ENCODE measurements around the gene PRR36. TPM values are rescaled to one million over a fixed set of nuclear protein-coding genes. Genes with fewer than 3 reads are reported as not detected.

PRR36 gene
- total and polyA plus RNA-seq, 10 of the 15 experiments (the other 5 are each of a cell fraction or from before 2014, with no cell fraction given): 0.04 TPM; not detected in 9

DNA sequence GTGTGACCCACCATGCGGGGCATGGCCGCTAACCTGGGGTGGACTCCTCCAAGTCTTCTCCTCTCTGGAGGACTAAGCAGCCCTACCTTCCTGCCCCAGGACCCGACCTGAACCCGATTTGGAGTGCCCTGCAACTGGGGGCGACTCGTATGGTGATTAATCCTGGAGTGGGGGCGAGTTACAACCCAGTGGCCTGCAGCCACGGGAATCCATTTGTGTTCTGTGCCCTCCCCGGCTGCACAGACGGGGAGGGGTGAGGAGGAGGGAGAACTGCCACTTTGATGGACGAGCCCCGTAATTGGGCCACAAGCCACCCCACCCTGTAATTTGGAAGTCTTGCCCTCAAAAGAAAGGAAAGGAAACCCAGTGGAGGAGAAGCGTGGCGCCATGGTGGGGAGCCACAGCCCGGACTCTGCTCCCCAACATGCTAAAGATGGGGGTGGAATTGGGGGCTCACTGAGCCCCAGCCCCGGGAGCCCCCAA lies 18.0 kb downstream of the PRR36 start (continued):
- TF ChIP-seq, protein P1, sequence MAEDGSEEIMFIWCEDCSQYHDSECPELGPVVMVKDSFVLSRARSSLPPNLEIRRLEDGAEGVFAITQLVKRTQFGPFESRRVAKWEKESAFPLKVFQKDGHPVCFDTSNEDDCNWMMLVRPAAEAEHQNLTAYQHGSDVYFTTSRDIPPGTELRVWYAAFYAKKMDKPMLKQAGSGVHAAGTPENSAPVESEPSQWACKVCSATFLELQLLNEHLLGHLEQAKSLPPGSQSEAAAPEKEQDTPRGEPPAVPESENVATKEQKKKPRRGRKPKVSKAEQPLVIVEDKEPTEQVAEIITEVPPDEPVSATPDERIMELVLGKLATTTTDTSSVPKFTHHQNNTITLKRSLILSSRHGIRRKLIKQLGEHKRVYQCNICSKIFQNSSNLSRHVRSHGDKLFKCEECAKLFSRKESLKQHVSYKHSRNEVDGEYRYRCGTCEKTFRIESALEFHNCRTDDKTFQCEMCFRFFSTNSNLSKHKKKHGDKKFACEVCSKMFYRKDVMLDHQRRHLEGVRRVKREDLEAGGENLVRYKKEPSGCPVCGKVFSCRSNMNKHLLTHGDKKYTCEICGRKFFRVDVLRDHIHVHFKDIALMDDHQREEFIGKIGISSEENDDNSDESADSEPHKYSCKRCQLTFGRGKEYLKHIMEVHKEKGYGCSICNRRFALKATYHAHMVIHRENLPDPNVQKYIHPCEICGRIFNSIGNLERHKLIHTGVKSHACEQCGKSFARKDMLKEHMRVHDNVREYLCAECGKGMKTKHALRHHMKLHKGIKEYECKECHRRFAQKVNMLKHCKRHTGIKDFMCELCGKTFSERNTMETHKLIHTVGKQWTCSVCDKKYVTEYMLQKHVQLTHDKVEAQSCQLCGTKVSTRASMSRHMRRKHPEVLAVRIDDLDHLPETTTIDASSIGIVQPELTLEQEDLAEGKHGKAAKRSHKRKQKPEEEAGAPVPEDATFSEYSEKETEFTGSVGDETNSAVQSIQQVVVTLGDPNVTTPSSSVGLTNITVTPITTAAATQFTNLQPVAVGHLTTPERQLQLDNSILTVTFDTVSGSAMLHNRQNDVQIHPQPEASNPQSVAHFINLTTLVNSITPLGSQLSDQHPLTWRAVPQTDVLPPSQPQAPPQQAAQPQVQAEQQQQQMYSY (CRISPR knock-in tag; IDR thresholded peaks at IDR 0.05): no peak
- no peak for TF ChIP-seq PAX8 (IDR thresholded peaks at IDR 0.05)

DNA sequence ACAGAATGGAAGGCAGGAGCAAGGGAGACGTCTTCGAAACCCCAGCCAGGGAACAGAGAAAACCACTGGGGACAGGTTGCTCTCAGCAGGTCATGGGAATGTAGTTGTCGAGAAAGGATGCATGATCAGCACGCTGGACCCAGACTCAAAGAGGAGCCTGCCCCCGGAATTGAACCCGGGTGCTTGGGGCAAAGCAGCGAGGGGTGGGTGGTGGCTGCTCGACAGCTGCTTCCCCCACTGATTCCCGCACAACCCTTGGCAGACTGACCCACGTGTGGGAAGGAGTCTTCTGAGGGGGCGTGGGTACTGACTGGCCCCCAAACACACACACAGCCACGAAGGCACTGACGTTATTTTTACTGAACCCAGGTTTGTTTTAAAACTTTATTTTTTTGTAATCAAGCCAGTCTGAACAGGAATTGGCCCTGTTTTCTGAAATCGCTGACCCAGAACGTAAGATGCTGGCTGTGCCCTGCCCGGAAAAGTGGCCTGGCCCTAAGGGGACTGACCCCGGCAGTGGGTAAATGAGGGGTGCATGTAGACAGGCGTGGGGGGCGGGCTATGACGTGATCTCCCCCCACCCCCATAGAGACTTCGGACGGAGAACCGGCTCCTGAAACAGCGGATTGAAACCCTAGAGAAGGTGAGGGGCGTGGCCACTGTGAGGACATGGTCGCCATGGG lies 18.6 kb downstream of the PRR36 start:
- in situ Hi-C loops (cut with MboI) (no loop called here), intact Hi-C loops (cut with micrococcal nuclease; ENCODE audit: unreplicated experiment) (no loop called here)
- DNase-seq (ENCODE audit: low read depth, low spot score): no peak
- Histone ChIP-seq H3K27me3 (replicated peaks in 1 of 2; ENCODE audit: control insufficient read depth in 2 of 2, insufficient read depth in 2 of 2, low read length in 1 of 2) (no peaks in the 10 kb centered on the region), H3K79me2 (ENCODE audit: control insufficient read depth, insufficient read depth, low read length) (no peaks in the 10 kb centered on the region), H3K9ac (ENCODE audit: control insufficient read depth, insufficient read depth, low read length) (no peak overlapping the region), H3K9me3 (replicated peaks; ENCODE audit: control insufficient read depth, insufficient read depth, low read length) (no peaks in the 10 kb centered on the region), H2AFZ (ENCODE audit: control insufficient read depth, low read depth, low read length) (no peak overlapping the region), H3K27ac (ENCODE audit: control insufficient read depth, insufficient read depth) (no peak overlapping the region), H3K4me3 (no peak overlapping the region), H3K4me2 (ENCODE audit: control insufficient read depth, insufficient read depth) (no peak overlapping the region), H4K20me1 (ENCODE audit: control insufficient read depth, insufficient read depth) (no peaks in the 10 kb centered on the region), H3K4me1 (ENCODE audit: control insufficient read depth, insufficient read depth, low read length) (no peaks in the 10 kb centered on the region; the same call in 1 of the 2 replicates), H3K36me3 (ENCODE audit: control insufficient read depth in 2 of 2, insufficient read depth in 2 of 2, low read length in 1 of 2) (no peaks in the 10 kb centered on the region)
- no peak for ATAC-seq
- ChIA-PET POLR2A (no interaction called here), SMC1A (ENCODE audit: uncharacterized antibody, unreplicated experiment) (no interaction called here), RAD21 (ENCODE audit: unreplicated experiment) (no interaction called here), CTCF (interaction anchor here (2.5 kb wide), 1 partner anchor 13 kb away, joined by 12 read pairs; no protein-coding TSS in a partner anchor)
- FAIRE-seq: no peak
- TF ChIP-seq NRF1 (conservative IDR thresholded peaks at IDR 0.05; ENCODE audit: low read depth, low read length) (no peak), SRF (IDR thresholded peaks at IDR 0.05; ENCODE audit: low read depth in 2 of 2, low read length in 2 of 2) (no peak), ZBED1 (IDR thresholded peaks at IDR 0.05; ENCODE audit: borderline replicate concordance) (no peak)
- TF ChIP-seq, protein P2, sequence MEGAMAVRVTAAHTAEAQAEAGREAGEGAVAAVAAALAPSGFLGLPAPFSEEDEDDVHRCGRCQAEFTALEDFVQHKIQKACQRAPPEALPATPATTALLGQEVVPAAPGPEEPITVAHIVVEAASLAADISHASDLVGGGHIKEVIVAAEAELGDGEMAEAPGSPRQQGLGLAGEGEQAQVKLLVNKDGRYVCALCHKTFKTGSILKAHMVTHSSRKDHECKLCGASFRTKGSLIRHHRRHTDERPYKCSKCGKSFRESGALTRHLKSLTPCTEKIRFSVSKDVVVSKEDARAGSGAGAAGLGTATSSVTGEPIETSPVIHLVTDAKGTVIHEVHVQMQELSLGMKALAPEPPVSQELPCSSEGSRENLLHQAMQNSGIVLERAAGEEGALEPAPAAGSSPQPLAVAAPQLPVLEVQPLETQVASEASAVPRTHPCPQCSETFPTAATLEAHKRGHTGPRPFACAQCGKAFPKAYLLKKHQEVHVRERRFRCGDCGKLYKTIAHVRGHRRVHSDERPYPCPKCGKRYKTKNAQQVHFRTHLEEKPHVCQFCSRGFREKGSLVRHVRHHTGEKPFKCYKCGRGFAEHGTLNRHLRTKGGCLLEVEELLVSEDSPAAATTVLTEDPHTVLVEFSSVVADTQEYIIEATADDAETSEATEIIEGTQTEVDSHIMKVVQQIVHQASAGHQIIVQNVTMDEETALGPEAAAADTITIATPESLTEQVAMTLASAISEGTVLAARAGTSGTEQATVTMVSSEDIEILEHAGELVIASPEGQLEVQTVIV (IDR thresholded peaks at IDR 0.05; ENCODE audit: borderline replicate concordance, partially characterized antibody): no peak
- TF ChIP-seq, protein P3, sequence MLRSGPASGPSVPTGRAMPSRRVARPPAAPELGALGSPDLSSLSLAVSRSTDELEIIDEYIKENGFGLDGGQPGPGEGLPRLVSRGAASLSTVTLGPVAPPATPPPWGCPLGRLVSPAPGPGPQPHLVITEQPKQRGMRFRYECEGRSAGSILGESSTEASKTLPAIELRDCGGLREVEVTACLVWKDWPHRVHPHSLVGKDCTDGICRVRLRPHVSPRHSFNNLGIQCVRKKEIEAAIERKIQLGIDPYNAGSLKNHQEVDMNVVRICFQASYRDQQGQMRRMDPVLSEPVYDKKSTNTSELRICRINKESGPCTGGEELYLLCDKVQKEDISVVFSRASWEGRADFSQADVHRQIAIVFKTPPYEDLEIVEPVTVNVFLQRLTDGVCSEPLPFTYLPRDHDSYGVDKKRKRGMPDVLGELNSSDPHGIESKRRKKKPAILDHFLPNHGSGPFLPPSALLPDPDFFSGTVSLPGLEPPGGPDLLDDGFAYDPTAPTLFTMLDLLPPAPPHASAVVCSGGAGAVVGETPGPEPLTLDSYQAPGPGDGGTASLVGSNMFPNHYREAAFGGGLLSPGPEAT (IDR thresholded peaks at IDR 0.05; ENCODE audit: low read depth): no peak
- 71% methylated on average over 26 of the region's 26 CpGs for WGBS (ENCODE audit: insufficient coverage, insufficient replicate concordance, low lambda C conversion rate, missing lambda C conversion rate)
- BruUV-seq (replicated peaks): no TSS peak
